ENCODE results near the gene ADAM12. TPM values are rescaled to one million over a fixed set of nuclear protein-coding genes. Genes with fewer than 3 reads are reported as not detected.
"Not testable (repeated sequence)": the region's sequence is repeated elsewhere in the genome, so short reads cannot be mapped to it uniquely, and the experiment has no call there.

Gene ADAM12
- total RNA-seq, 4 donors from 2014 or later = 0.26 to 1.6 (median 0.47) TPM; not detected in 1

- H3K4me3 ChIP-seq (ENCODE audit: low read depth, poor library complexity, severe bottlenecking) = no peak overlapping the region
- 94 to 98% methylated on average over 6 of the region's 6 CpGs for WGBS, 2 donors
- intact Hi-C loops (cut with DNase I; ENCODE audit: low total_unique reads) = no loop called here
- TF ChIP-seq POLR2A (IDR thresholded peaks at IDR 0.05) (no peak), CTCF (IDR thresholded peaks at IDR 0.05) (no peak)
- DNase-seq (ENCODE audit: low spot score in 2 of 2) = no peak
Observed at GRCh38 chr10:126054191-126054590, 334.1 kb downstream of the ADAM12 start.

- intact Hi-C loops (cut with DNase I; ENCODE audit: low total_unique reads) = no loop called here
- no peak overlapping the region for H3K4me3 ChIP-seq (ENCODE audit: low read depth, poor library complexity, severe bottlenecking)
- WGBS, 2 donors = 88% methylated on average over 2 of the region's 2 CpGs
- DNase-seq (ENCODE audit: low spot score in 2 of 2) = no peak
- TF ChIP-seq POLR2A (IDR thresholded peaks at IDR 0.05) (no peak), CTCF (IDR thresholded peaks at IDR 0.05) (no peak)
Observed at GRCh38 chr10:126052171-126052570, 336.1 kb downstream of the ADAM12 start.

GRCh38 chr10:126049759-126050700, 338.2 kb downstream of the ADAM12 start:
- TF ChIP-seq POLR2A (IDR thresholded peaks at IDR 0.05) (no peak), CTCF (IDR thresholded peaks at IDR 0.05) (no peak)
- H3K4me3 ChIP-seq (ENCODE audit: low read depth, poor library complexity, severe bottlenecking) = no peak overlapping the region
- WGBS, 2 donors = 63 to 67% methylated on average over 13 of the region's 13 CpGs
- intact Hi-C loops (cut with DNase I; ENCODE audit: low total_unique reads) = no loop called here
- DNase-seq (ENCODE audit: low spot score in 2 of 2) = no peak

GRCh38 chr10:126047749-126048148, 340.5 kb downstream of the ADAM12 start:
- DNase-seq (ENCODE audit: low spot score in 2 of 2); H3K4me3 ChIP-seq (ENCODE audit: low read depth, poor library complexity, severe bottlenecking); intact Hi-C loops (cut with DNase I; ENCODE audit: low total_unique reads): not testable (repeated sequence)
- WGBS, 2 donors = 82 to 95% methylated on average over 1 of the region's 1 CpG

DNA sequence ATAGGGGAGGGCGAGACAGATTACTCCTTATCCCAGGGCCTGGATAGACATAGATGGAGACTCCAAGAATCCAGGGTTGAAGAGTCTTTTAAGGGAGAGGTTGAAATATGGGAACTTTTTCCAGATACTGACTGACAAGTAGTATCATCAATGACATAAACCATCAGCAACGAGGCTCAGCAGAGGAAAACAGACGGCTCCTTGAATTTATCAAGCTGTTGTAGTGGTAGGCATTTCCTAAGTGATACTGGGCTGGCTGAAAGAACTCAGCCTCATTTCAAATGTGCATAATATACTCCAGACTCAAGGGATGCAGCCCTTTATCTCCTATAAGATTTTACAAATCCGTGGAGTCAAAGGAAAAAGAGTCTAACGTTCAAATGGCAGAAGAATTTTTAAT, 341.4 kb downstream of the ADAM12 start:
- H3K4me3 ChIP-seq (ENCODE audit: low read depth, poor library complexity, severe bottlenecking) = no peak overlapping the region
- WGBS, 2 donors = 70 to 96% methylated on average over 5 of the region's 5 CpGs
- no peak for DNase-seq (ENCODE audit: low spot score in 2 of 2)
- intact Hi-C loops (cut with DNase I; ENCODE audit: low total_unique reads) = no loop called here
- no peak for TF ChIP-seq POLR2A (IDR thresholded peaks at IDR 0.05)
- no peak for TF ChIP-seq CTCF (IDR thresholded peaks at IDR 0.05)

- no peak for DNase-seq (ENCODE audit: low spot score in 2 of 2)
- intact Hi-C loops (cut with DNase I; ENCODE audit: low total_unique reads) = no loop called here
- 73 to 78% methylated on average over 3 of the region's 3 CpGs for whole genome bisulfite sequencing, 2 donors
- TF ChIP-seq CTCF (IDR thresholded peaks at IDR 0.05) (no peak), POLR2A (IDR thresholded peaks at IDR 0.05) (no peak)
- H3K4me3 ChIP-seq (ENCODE audit: low read depth, poor library complexity, severe bottlenecking) = no peak overlapping the region
Observed at GRCh38 chr10:126045861-126046260, 342.4 kb downstream of the ADAM12 start.
